K562 (cell line): ENCODE data around the gene BCAS1.

ENCODE experiments used
- MAX ChIP-seq: sonication (generic); formaldehyde crosslinking; IDR thresholded peaks from 2 replicates; pipeline ENCODE4 v1.9.0; 2022; ENCODE audit warnings: mild to moderate bottlenecking, missing genetic modification reagents
- RFX5 ChIP-seq: IDR thresholded peaks from 2 replicates; pipeline ENCODE4 v1.6.1; 2011; ENCODE audit warnings: low read depth, mild to moderate bottlenecking, improper control_type of control experiment, low read length
- ZBTB7A ChIP-seq: IDR thresholded peaks from 2 replicates; pipeline ENCODE4 v1.6.1; 2011; ENCODE audit warnings: low read depth, mild to moderate bottlenecking, low read length, moderate library complexity, borderline replicate concordance; ENCODE audit not compliant: control insufficient read depth
- ZZZ3 ChIP-seq: fragments of 450-650 bp; IDR thresholded peaks from 2 replicates; pipeline ENCODE4 v1.6.1; 2016; ENCODE audit warnings: antibody characterized with exemption, mild to moderate bottlenecking, moderate library complexity

- TF ChIP-seq ZZZ3 (no peak), MAX (CRISPR knock-in tag) (no peak), ZBTB7A (no peak), RFX5 (no peak)
These were observed 54.9 kb downstream of the BCAS1 start for GRCh38 chr20:54015496-54015895.
